Left renal cortex interstitium (tissue), 4 donors: ENCODE measurements around the gene HCRT. TPM values are rescaled to one million over a fixed set of nuclear protein-coding genes. Genes with fewer than 3 reads are reported as not detected.
"Not testable (repeated sequence)": the region's sequence is repeated elsewhere in the genome, so short reads cannot be mapped to it uniquely, and the experiment has no call there.

ENCODE experiments used
- DNase-seq, 4 donors: peaks; one replicate each; pipeline ENCODE4 v3.0.0-alpha.2; 2013; ENCODE audit warnings: low read depth in 4 of 4, low spot score in 2 of 4, missing footprints in 1 of 4
- polyA plus RNA-seq, 4 donors: library from polyadenylated mRNA; unstranded; fragments of 120-200 nt; gene quantifications; one replicate each; pipeline ENCODE4 v1.2.1, GENCODE V29; 2013; ENCODE audit not compliant: insufficient read length in 4 of 4

Gene HCRT
- polyA plus RNA-seq, 4 donors, result 0.41 TPM; not detected in 3

DNA sequence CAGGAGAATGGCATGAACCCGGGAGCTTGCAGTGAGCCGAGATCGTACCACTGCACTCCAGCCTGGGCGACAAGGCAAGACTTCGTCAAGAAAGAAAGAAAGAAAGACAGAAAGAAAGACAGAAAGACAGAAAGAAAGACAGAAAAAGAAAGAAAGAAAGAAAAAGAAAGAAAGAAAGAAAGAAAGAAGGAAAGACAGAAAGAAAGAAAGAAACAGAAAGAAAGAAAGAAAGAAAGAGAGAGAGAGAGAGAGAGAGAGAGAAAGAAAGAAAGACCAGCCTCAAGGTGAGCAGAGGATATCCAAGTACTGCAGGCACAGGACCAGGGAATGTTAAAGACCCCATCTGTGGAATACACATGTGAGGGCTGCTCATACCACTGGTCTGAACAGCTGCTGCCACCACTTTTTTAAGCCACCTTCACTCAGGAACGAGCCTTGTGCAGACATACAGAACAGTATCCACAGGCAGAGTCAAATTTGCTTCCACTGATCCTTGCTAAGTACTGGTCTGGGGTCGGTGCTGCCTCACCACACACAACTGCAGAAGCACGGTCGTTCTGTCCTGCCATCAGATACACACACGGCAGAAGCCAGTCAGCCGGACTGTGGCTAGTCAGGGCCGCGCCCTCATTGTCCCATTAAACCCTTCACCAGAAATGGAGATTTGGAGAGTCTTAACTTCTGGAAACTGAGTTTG, 38.2 kb downstream of the HCRT start:
- DNase-seq, result no peak

DNA sequence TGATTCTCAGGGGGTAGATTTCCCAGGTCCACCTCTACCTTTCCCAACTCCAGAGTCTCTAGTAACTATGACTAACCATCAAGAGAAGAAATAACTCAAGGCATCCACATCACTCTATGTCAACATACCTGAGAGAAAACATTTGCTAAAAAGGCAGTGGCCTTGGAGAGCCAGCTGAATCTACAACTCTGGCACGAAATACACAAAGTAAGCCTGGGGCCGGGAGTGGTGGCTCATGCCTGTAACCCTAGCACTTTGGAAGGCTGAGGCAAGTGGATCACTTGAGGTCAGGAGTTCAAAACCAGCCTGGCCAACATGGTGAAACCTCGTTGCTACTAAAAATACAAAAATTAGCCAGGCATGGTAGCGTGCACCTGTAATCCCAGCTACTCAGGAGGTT, 42.1 kb downstream of the HCRT start:
- DNase-seq, result not testable (repeated sequence)

DNA sequence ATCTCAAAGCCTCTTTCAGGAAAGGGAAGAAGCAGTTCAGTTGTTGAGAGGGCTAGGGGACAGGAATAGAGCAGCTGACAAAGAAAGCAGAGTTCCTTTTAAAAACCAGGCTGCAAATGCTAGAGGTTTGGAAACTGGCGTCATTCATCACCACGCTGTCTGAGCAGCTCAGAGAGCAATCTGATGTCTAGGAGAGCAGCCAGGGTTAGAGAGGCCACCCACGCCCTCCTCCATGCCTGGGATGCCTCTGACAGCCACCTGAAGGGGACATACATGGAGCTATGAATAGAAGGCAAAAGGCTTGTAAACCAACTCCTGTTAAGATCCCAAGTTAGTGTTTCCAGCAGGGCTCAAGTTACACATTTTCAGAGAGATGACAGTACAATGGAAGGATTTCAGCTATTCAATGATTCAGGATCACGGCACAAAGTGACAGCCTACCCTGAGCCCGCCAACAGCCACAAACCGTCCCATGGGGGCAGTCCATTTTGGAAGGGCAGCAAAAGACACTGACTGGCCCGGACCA, 42.8 kb downstream of the HCRT start:
- no peak for DNase-seq

DNA sequence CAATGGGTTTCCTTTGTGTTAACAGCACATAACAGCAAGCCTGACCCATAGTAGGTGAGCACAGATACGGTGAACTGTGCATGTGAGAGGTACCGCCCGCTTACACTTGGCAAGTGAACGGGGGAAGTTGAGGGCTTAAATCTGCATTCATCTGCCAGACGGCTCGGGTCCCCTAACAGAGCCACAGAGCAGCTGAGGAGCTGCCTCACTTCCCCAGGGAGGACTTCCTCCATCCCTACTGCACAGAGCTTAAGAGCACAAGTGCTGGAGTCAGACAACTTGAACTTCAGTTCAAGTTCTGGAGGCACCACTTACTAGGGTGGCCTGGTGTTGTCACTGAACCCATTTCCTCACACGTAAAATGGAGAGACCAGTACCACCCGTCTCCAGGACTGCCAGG, 43.9 kb downstream of the HCRT start:
- no peak for DNase-seq

DNA sequence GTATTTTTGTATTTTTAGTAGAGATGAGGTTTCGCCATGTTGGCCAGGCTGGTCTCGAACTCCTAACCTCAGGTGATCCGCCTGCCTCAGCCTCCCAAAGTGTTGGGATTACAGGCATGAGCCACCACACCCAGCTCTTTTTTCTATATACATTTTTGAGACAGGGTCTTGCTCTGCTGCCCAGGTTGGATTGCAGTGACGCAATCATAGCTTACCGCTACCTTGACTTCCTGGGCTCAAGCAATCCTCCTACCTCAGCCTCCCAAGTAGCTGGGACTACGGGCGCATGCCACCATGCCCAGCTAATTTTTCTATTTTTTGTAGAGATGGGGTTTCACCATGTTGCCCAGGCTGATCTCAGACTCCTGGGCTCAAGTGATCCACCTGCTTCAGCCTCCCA, 44.6 kb downstream of the HCRT start:
- not testable (repeated sequence) for DNase-seq

DNA sequence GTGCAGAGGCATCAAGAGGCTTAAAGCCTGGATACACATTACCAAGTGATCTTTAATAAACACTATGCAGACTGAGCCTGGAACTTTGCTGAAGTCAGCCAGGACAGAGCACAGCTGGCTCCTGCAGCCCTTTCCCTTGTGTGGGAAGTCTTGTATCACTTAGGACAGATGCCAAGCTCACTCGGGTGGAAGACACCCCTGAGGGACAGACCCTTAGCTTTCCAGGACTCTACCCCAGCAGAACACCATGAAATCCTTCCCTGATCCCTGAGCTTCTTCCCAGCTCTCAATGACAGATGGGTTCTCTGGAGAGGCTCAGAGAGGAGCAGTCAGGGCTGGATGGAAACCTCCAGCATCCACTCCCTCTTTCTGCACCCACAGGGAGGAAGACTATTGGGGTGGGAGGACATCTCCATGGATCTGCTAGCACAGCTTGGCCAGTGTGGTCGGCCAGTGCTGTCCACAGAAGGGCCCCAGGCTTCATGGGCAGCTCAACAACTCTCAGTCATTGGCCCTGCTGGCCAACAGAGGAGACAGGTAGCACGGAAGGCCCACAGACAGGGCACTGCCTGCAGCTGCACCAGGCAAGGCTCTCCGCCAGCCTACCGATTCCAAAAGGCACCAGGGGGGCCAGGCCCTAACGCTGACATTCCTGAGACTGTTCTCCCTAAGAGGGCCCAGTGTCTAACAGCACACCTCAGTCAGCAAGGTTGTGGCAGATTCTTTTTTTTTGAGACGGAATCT, 46.3 kb downstream of the HCRT start:
- no peak for DNase-seq

DNA sequence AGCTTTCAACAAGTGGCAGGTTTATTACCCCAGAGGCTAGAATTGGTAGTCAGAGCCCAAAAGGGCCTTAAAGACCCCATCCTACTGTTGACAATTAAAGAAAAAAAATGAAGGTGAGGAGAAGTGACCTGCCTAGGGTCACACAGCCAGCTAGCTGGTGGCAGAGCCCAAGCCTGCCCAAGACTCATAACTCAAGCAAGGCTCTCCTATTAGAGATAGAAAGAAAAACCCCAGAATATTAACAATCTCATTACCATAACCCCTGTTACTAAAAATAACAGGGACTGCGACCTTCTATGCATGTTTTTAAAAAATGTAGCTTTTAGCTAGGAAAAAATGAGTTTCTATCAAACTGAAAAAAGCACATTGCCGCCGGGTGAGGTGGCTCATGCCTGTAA, 48.6 kb downstream of the HCRT start:
- DNase-seq, result no peak

DNA sequence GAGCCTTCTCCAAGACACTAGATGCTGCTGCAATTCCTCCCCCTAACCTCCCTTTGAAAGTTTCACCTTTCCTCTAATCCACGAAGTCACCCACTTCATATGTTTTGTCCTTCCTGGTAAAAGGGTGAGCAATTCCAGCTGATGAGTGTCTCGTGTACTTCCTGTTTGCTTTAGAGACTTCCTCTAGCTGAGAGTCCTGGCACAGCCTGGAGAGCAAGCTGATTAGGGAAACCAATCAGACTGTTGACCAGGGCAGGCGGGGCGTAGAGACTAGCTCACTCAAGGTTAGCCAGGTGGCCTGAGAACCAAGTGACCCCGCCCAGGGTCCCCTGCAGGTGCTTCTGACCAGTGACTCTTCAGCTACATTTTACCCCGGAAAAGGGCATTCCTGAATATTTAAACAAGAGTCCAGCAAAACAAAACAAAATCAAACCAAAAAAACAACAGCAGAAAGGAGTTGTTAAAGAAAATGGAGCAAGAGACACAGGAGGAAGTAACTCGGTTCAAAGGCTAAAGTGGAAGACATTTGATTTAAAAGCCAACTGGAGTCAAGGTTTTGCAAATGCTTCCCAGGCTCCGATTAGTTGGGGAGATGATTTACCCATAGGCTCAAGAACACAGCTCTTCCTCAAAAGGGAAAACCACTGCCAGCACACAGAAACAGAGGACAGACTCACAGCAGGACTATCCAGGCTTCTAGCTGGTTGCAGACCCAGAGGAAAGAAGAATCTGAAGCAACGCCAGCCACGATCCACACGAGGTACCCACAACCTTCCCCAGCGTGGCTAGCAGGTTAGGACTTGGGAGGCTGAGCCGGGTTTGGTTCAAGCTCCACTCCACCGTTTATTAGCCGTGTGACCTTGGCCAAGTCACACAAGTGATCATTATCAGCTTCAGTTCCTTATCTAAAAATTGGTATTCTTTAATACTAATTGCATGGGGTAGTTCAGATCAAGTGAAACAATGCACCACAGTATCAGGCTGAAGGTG, 49.3 kb downstream of the HCRT start:
- DNase-seq, result no peak

DNA sequence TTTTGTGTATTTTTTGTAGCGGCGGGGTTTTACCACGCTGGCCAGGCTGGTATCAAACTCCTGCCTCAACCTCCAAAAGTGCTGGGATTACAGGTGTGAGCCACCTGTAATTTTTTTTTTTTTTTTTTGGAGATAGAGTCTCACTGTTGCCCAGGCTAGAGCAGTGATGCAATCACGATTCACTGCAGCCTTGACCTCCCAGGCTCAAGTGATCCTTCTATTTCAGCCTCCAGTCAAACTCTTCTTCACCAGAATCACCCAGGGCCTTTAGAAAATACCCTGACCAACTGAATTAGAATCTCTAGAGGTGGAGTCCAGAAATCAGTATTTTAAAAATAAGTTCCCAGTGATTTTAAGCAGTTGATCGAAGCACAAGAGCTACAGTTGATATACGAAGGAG, 50.1 kb downstream of the HCRT start:
- DNase-seq, result no peak

Other genes with a start within 250 kb of the HCRT start
- gene CNP, start 218.7 kb downstream of the HCRT start, polyA plus RNA-seq, result 10 to 100 TPM; 64.6 to 87.5 (median 73.3) TPM
- 100 to 1,000 TPM; 122 to 167 (median 156) TPM for gene DNAJC7, start 168.0 kb downstream of the HCRT start, polyA plus RNA-seq
- gene NKIRAS2, start 165.4 kb downstream of the HCRT start, polyA plus RNA-seq, result 10 to 100 TPM; 49.4 to 62.2 (median 56.2) TPM
- 1 to 10 TPM; 3.6 to 6.4 (median 4.9) TPM for gene C17orf113, start 134.9 kb downstream of the HCRT start, polyA plus RNA-seq
- 10 to 100 TPM in 1 of 4 donors, 1 to 10 TPM in 3; 5.2 to 10.0 (median 6.8) TPM for gene ZNF385C, start 87.0 kb downstream of the HCRT start, polyA plus RNA-seq
- gene DHX58, start 72.7 kb downstream of the HCRT start, polyA plus RNA-seq, result 10 to 100 TPM in 2 of 4 donors, 1 to 10 TPM in 2; 8.9 to 11.2 (median 9.8) TPM
- 10 to 100 TPM; 45.7 to 78.4 (median 61.9) TPM for gene KAT2A, start 64.1 kb downstream of the HCRT start, polyA plus RNA-seq
- under 1 TPM; 0.14 to 0.56 (median 0.34) TPM for gene HSPB9, start 62.6 kb downstream of the HCRT start, polyA plus RNA-seq
- 100 to 1,000 TPM; 126 to 170 (median 151) TPM for gene RAB5C, start 30.5 kb downstream of the HCRT start, polyA plus RNA-seq
- under 1 TPM; 0.03 to 0.09 (median 0.06) TPM for gene KCNH4, start 4.3 kb downstream of the HCRT start, polyA plus RNA-seq
- 10 to 100 TPM; 11.2 to 22.9 (median 19.7) TPM for gene GHDC, start 9.0 kb upstream of the HCRT start, polyA plus RNA-seq
- 10 to 100 TPM; 35.4 to 56.5 (median 47.8) TPM for gene STAT5B, start 90.9 kb upstream of the HCRT start, polyA plus RNA-seq
- gene STAT5A, start 103.0 kb upstream of the HCRT start, polyA plus RNA-seq, result 1 to 10 TPM; 5.5 to 8.7 (median 7.4) TPM
- gene STAT3, start 203.0 kb upstream of the HCRT start, polyA plus RNA-seq, result 10 to 100 TPM; 58.2 to 71.3 (median 61.9) TPM
- 10 to 100 TPM; 58.0 to 85.6 (median 68.6) TPM for gene CAVIN1, start 237.8 kb upstream of the HCRT start, polyA plus RNA-seq